ENCODE measurements around the gene ESPN.
"Not testable (repeated sequence)": the region's sequence is repeated elsewhere in the genome, so short reads cannot be mapped to it uniquely, and the experiment has no call there.

GRCh38 chr1:6429660-6430411 lies 5.3 kb downstream of the ESPN start:
- TF ChIP-seq, protein P1, sequence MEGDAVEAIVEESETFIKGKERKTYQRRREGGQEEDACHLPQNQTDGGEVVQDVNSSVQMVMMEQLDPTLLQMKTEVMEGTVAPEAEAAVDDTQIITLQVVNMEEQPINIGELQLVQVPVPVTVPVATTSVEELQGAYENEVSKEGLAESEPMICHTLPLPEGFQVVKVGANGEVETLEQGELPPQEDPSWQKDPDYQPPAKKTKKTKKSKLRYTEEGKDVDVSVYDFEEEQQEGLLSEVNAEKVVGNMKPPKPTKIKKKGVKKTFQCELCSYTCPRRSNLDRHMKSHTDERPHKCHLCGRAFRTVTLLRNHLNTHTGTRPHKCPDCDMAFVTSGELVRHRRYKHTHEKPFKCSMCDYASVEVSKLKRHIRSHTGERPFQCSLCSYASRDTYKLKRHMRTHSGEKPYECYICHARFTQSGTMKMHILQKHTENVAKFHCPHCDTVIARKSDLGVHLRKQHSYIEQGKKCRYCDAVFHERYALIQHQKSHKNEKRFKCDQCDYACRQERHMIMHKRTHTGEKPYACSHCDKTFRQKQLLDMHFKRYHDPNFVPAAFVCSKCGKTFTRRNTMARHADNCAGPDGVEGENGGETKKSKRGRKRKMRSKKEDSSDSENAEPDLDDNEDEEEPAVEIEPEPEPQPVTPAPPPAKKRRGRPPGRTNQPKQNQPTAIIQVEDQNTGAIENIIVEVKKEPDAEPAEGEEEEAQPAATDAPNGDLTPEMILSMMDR (IDR thresholded peaks at IDR 0.05 in 8 of 11, conservative IDR thresholded peaks at IDR 0.05 in 3 of 11), result not testable (repeated sequence)
- not testable (repeated sequence) for TF ChIP-seq POLR2A (IDR thresholded peaks at IDR 0.05)

Data from spleen (tissue), 7 donors.